Heart left ventricle (tissue), 13 donors: ENCODE measurements around the gene PRDM8.

ENCODE experiments used
- POLR2A ChIP-seq, 2 donors: fragments of 450-650 bp; IDR thresholded peaks; one replicate each; pipeline ENCODE4 v1.6.1; 2017; ENCODE audit warnings: antibody characterized with exemption in 2 of 2, mild to moderate bottlenecking in 2 of 2, moderate library complexity in 2 of 2
- TF ChIP-seq, protein P1 (sequence below), 12 donors: fragments of 200-600 bp; sonication (generic) in 4 of 12; IDR thresholded peaks; one replicate each; pipeline versions ENCODE4 v1.5.0 to v1.8.0; 2018 to 2022; ENCODE audit warnings: antibody characterized with exemption in 12 of 12, mild to moderate bottlenecking in 5 of 12
- donor health status: ischemic (EF 13 %, LVEDD 7.1; RV severe dilation, severe dysfunction).
- donor health status: DM: no; HTN: yes; CAD: no.
- donor health status: DM: no; HTN: no; CAD: no.
- donor health status: ischemic (EF 25% LVEDD 6.9; RV normal size, moderate dysfunction).
- donor health status: ischemic (EF 25% LVEDD 5.7; RV mildly dilated, moderate dysfunction).
- donor health status: ischemic (EF 35%, LVEDD 5.7; RV mildly dilated, moderate dysfunction).
- donor health status: nonischemic (EF 11% LVEDD 7.7; RV severe dilation, severe dysfunction).
- donor health status: DM: yes; HTN: yes; CAD: no.
- donor health status: PGD.
- donor health status: ischemic (EF 29% LVEDD 5.4; RV normal size, mild dysfunction).
- donor health status: nonischemic (EF 23%, LVEDD 6.1; RV moderate dilation, normal function).

DNA sequence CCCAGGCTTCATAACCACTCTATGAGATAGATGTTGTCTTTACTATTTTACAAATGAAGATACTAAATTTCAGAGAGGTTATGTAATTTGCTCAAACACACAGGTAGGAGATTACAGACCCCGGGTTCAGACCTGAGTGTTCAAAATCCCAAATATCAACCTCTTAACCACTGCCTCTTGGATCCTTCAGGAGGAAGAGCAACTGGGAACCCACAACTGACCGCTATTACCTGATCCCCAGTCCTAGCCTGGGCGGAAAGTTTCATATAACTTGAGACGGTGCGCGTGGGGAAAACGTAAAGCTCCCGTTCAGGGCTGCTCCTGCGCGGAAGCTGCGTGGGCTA lies 8.9 kb upstream of the PRDM8 start:
- TF ChIP-seq, protein P1, sequence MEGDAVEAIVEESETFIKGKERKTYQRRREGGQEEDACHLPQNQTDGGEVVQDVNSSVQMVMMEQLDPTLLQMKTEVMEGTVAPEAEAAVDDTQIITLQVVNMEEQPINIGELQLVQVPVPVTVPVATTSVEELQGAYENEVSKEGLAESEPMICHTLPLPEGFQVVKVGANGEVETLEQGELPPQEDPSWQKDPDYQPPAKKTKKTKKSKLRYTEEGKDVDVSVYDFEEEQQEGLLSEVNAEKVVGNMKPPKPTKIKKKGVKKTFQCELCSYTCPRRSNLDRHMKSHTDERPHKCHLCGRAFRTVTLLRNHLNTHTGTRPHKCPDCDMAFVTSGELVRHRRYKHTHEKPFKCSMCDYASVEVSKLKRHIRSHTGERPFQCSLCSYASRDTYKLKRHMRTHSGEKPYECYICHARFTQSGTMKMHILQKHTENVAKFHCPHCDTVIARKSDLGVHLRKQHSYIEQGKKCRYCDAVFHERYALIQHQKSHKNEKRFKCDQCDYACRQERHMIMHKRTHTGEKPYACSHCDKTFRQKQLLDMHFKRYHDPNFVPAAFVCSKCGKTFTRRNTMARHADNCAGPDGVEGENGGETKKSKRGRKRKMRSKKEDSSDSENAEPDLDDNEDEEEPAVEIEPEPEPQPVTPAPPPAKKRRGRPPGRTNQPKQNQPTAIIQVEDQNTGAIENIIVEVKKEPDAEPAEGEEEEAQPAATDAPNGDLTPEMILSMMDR (IDR thresholded peaks at IDR 0.05) = no peak
- TF ChIP-seq POLR2A (IDR thresholded peaks at IDR 0.05) = no peak
